Neural progenitor cell (in vitro differentiated cells): ENCODE results near the gene TMEM74B.

Source experiments
- CTCF ChIP-seq: fragments of 200-600 bp; sonication (generic); IDR thresholded peaks from 2 replicates; pipeline ENCODE4 v1.5.1; 2017; ENCODE audit warnings: antibody characterized with exemption, mild to moderate bottlenecking
- EZH2 ChIP-seq: fragments of 200-600 bp; sonication (generic); IDR thresholded peaks from 2 replicates; pipeline ENCODE4 v1.6.1; 2017; ENCODE audit warnings: antibody characterized with exemption, mild to moderate bottlenecking, moderate library complexity

DNA sequence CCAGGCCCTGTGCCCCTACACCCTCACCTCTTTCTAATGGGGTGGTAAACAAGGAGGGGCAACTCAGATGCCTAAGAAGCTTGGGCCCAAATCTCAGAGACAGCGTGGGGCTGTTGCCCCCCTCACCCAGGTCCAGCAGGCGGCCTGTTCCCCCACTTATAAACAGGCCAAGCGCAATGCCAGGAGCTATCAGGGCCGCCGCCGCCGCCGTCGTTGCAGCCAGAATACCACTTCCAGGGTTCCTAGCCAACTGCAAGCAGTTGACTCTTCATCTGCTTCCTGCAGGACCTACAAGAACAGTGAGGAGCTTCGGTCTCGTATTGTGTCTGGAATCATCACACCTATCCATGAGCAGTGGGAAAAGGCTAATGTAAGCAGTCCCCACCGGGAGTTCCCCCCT lies 49.9 kb downstream of the TMEM74B start:
- TF ChIP-seq CTCF (no peak), EZH2 (no peak)
